Measurements from ENCODE around the gene SOSTDC1.

- TF ChIP-seq POLR2A (IDR thresholded peaks at IDR 0.05): no peak
- no peak for TF ChIP-seq CTCF (IDR thresholded peaks at IDR 0.05)
Observed at GRCh38 chr7:16421333-16422102, 44.0 kb downstream of the SOSTDC1 start, which contains the start of gene CRPPA.

Measured in lower leg skin (tissue), 3 donors.